NCI-H1930 (cell line): ENCODE results near the gene SSC5D.
"Not testable (repeated sequence)": the region's sequence is repeated elsewhere in the genome, so short reads cannot be mapped to it uniquely, and the experiment has no call there.

Source experiments
- DNase-seq, 2 experiments: peaks; one replicate each; lab custom pipeline; 2025; lab: John Stamatoyannopoulos, UW

Gene SSC5D

GRCh38 chr19:55503502-55504251 lies 15.4 kb downstream of the SSC5D start:
- peak; percentile 94 to 98 for DNase-seq

GRCh38 chr19:55504252-55504603 lies 16.0 kb downstream of the SSC5D start:
- DNase-seq: no peak

GRCh38 chr19:55504981-55505380 lies 16.7 kb downstream of the SSC5D start:
- DNase-seq: no peak

- no peak for DNase-seq
These were observed 19.9 kb downstream of the SSC5D start for GRCh38 chr19:55508120-55508519.

GRCh38 chr19:55516878-55517620 lies 28.8 kb downstream of the SSC5D start:
- peak; percentile 92 to 93 for DNase-seq

GRCh38 chr19:55519451-55520311 lies 31.4 kb downstream of the SSC5D start:
- DNase-seq: no peak

GRCh38 chr19:55520691-55521292 lies 32.6 kb downstream of the SSC5D start:
- DNase-seq: no peak

GRCh38 chr19:55525289-55526101 lies 37.3 kb downstream of the SSC5D start:
- DNase-seq: no peak

- DNase-seq: no peak
These were observed 38.3 kb downstream of the SSC5D start for GRCh38 chr19:55526216-55527196.

- no peak for DNase-seq
These were observed 39.2 kb downstream of the SSC5D start for GRCh38 chr19:55527197-55528029.

- DNase-seq: no peak
These were observed 40.0 kb downstream of the SSC5D start for GRCh38 chr19:55528030-55528803.

GRCh38 chr19:55529636-55530234 lies 41.5 kb downstream of the SSC5D start:
- no peak for DNase-seq

- no peak for DNase-seq
These were observed 42.8 kb downstream of the SSC5D start for GRCh38 chr19:55530996-55531395.

GRCh38 chr19:55534280-55534679 lies 46.0 kb downstream of the SSC5D start:
- not testable (repeated sequence) for DNase-seq

GRCh38 chr19:55535173-55535964 lies 47.1 kb downstream of the SSC5D start:
- no peak for DNase-seq

GRCh38 chr19:55535965-55536350 lies 47.7 kb downstream of the SSC5D start:
- no peak for DNase-seq

GRCh38 chr19:55536366-55536765 lies 48.1 kb downstream of the SSC5D start:
- no peak for DNase-seq
